Endodermal cell (in vitro differentiated cells): ENCODE data around the gene RGS6. TPM values are rescaled to one million over a fixed set of nuclear protein-coding genes. Genes with fewer than 3 reads are reported as not detected.

Experiments used
- DNase-seq: peaks from one replicate; pipeline ENCODE4 v3.0.0-alpha.2; 2017
- H3K27ac ChIP-seq: 2 replicates; pipeline ENCODE4 v1.5.1; 2013; ENCODE audit warnings: mild to moderate bottlenecking, low read depth, low read length, moderate library complexity
- H3K27me3 ChIP-seq: 2 replicates; pipeline ENCODE4 v1.6.1; 2013; ENCODE audit warnings: mild to moderate bottlenecking, low read length, moderate library complexity; ENCODE audit not compliant: insufficient read depth, control insufficient read depth, poor library complexity, severe bottlenecking
- H3K36me3 ChIP-seq: 2 replicates; pipeline ENCODE4 v1.7.0; 2013; ENCODE audit warnings: mild to moderate bottlenecking, low read length, moderate library complexity; ENCODE audit not compliant: control insufficient read depth, insufficient read depth
- H3K4me1 ChIP-seq: one replicate; pipeline ENCODE4 v1.7.0; 2013; ENCODE audit warnings: low read length; ENCODE audit not compliant: control insufficient read depth, insufficient read depth
- H3K4me3 ChIP-seq: 2 replicates; pipeline ENCODE4 v1.5.1; 2013; ENCODE audit warnings: mild to moderate bottlenecking, low read length, moderate library complexity
- H3K9ac ChIP-seq: 2 replicates; pipeline ENCODE4 v1.6.1; 2013; ENCODE audit warnings: mild to moderate bottlenecking, low read length, moderate library complexity; ENCODE audit not compliant: poor library complexity, severe bottlenecking; ENCODE audit errors: extremely low read depth
- H3K9me3 ChIP-seq: 2 replicates; pipeline ENCODE4 v1.6.1; 2013; ENCODE audit warnings: mild to moderate bottlenecking, low read length, moderate library complexity; ENCODE audit not compliant: control insufficient read depth
- H3K27ac Mint-ChIP-seq: 2 replicates; pipeline ENCODE4 v1.8.0; 2020; ENCODE audit warnings: mixed read lengths
- H3K27me3 Mint-ChIP-seq: 2 replicates; pipeline ENCODE4 v1.8.0; 2021; ENCODE audit warnings: mild to moderate bottlenecking, mixed read lengths; ENCODE audit not compliant: insufficient read depth
- H3K36me3 Mint-ChIP-seq: 2 replicates; pipeline ENCODE4 v1.8.0; 2020; ENCODE audit warnings: low read depth, mixed read lengths
- H3K4me1 Mint-ChIP-seq: 2 replicates; pipeline ENCODE4 v1.8.0; 2020; ENCODE audit warnings: mixed read lengths
- H3K4me3 Mint-ChIP-seq: 2 replicates; pipeline ENCODE4 v1.8.0; 2020; ENCODE audit warnings: mild to moderate bottlenecking, moderate library complexity, mixed read lengths
- H3K9me3 Mint-ChIP-seq: 2 replicates; pipeline ENCODE4 v1.8.0; 2020; ENCODE audit warnings: mild to moderate bottlenecking, mixed read lengths
- WGBS, 2 experiments: methylation state at CpG; one replicate each; pipeline versions ENCODE4 v1.1.5 to v1.1.7; 2013; ENCODE audit warnings: missing lambda C conversion rate in 2 of 2, mixed read lengths in 1 of 2; ENCODE audit not compliant: insufficient coverage in 1 of 2, insufficient read length in 1 of 2; 5-methylcytosine and 5-hydroxymethylcytosine counted together
- total RNA-seq, 2 donors: library from RNA; stranded (reverse); fragmentation: NEBNext Ultra II Directional in 1 of 2; extraction: Animal tissue kit (Norgen Biotek cat#: 25700) in 1 of 2; gene quantifications; 2 replicates in 1 of 2; 3 replicates in 1 of 2; pipeline ENCODE4 v1.2.1, GENCODE V29; 2021
- TF ChIP-seq, protein P1 (sequence below): fragments of 200-600 bp; sonication (generic); conservative IDR thresholded peaks from 2 replicates; pipeline ENCODE4 v1.5.0; 2021; ENCODE audit warnings: antibody characterized with exemption, mild to moderate bottlenecking

The RGS6 gene
- total RNA-seq, 2 donors from 2014 or later: 10.1 to 16.3 TPM

DNA sequence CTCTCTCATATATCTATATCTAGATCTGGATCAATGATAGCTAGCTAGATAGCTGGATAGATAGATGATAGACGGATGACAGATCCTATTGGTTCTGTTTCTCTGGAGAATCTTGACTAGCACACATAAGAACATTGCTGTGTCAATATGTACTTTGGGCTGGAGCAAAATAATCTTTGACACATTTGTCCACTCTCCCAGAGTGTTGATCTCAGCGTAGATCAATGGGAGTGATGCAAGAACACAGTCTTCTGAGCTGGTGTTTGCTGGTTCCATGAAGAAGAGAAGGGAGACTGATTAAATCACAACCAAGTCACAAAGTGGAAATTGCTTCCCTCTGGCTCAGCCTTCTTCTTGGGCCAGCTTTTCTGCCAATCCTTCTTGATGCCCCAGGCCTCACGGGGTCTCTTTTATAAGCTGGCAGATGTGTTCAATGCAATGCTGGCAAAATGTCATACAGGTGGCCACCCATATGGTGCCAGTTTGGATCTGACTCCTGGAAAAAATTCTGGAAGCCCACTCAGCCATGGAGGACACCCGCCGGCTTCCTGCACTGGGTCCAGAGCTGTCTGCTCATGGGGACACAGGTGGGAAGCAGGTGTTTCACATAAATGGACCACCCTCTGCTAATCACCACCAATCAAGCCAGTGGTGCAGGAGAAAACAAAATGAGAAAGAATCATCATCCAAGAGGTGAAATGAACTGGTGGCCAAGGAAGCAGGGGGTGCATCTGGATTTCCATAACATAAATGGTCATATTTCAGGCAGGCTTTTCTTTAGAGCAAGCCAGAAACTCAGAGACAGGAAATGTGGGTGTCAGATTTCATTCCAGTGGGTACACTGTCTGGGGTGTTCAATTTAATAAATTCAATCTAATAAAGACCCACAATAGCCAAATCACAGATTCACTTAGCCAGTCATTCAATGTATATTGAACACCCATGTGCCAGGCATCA is 651.4 kb downstream of the RGS6 start:
- Mint-ChIP-seq H3K9me3 (no peaks in the 10 kb centered on the region), H3K4me3 (no peak overlapping the region), H3K36me3 (no peaks in the 10 kb centered on the region), H3K27me3 (no peaks in the 10 kb centered on the region), H3K4me1 (no peaks in the 10 kb centered on the region), H3K27ac (no peak overlapping the region)
- TF ChIP-seq, protein P1, sequence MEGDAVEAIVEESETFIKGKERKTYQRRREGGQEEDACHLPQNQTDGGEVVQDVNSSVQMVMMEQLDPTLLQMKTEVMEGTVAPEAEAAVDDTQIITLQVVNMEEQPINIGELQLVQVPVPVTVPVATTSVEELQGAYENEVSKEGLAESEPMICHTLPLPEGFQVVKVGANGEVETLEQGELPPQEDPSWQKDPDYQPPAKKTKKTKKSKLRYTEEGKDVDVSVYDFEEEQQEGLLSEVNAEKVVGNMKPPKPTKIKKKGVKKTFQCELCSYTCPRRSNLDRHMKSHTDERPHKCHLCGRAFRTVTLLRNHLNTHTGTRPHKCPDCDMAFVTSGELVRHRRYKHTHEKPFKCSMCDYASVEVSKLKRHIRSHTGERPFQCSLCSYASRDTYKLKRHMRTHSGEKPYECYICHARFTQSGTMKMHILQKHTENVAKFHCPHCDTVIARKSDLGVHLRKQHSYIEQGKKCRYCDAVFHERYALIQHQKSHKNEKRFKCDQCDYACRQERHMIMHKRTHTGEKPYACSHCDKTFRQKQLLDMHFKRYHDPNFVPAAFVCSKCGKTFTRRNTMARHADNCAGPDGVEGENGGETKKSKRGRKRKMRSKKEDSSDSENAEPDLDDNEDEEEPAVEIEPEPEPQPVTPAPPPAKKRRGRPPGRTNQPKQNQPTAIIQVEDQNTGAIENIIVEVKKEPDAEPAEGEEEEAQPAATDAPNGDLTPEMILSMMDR: no peak
- no peak overlapping the region for H3K9ac ChIP-seq
- H3K36me3 ChIP-seq: no peaks in the 10 kb centered on the region
- no peaks in the 10 kb centered on the region for H3K9me3 ChIP-seq
- no peaks in the 10 kb centered on the region for H3K4me1 ChIP-seq
- 84 to 95% methylated on average over 5 of the region's 5 CpGs for WGBS, 2 experiments
- no peak for DNase-seq
- H3K27ac ChIP-seq: no peak overlapping the region
- peaks cover under 1% of the 10 kb centered on the region for H3K27me3 ChIP-seq
- no peak overlapping the region for H3K4me3 ChIP-seq

DNA sequence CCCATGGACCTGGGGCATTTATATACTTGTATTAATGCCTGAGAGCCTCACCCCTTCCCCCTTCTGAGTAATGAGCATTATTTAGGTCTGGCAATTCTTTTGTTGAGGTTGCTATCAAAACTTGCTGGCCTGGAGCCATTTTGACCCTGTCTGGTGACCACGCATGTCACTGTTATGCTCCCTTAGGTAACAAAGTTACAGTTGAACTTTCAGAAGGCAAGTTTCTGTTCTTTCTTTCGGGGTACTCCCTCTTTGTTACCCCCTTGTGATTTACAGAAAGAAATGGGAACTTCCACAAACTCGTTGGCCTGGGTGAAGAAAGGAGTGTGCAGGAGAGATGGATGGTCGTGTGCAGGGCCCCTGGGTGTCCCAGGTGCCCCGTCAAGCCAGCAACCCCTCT is 656.3 kb downstream of the RGS6 start:
- TF ChIP-seq, protein P1: no peak
- Mint-ChIP-seq H3K4me1 (no peaks in the 10 kb centered on the region), H3K4me3 (no peak overlapping the region), H3K27me3 (peaks cover 4% of the 10 kb centered on the region), H3K36me3 (no peaks in the 10 kb centered on the region), H3K9me3 (no peaks in the 10 kb centered on the region), H3K27ac (no peak overlapping the region)
- Histone ChIP-seq H3K4me1 (no peaks in the 10 kb centered on the region), H3K36me3 (no peaks in the 10 kb centered on the region), H3K4me3 (no peak overlapping the region), H3K27me3 (no peaks in the 10 kb centered on the region), H3K9me3 (no peaks in the 10 kb centered on the region), H3K9ac (no peak overlapping the region), H3K27ac (no peak overlapping the region)
- 66 to 89% methylated on average over 2 to 5 of the region's 5 CpGs for WGBS, 2 experiments
- DNase-seq: no peak

DNA sequence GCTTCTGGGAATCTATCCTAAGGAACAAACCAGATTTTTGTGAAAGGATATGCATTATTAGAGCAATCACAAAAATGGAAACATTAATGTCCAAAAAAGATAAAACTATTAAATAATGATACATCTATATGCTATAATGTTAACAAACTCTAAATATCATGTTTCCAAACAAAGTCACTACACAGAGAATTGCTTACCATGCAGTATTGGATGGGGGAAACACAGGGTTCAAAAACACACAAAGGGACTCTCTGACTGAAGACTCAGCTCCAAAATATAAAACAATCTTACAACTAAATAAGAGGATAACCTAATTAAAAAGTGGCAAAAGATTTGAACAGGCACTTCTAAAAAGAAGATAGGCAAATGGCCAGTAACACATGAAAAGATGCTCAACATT is 657.4 kb downstream of the RGS6 start:
- Mint-ChIP-seq H3K27ac (no peak overlapping the region), H3K27me3 (peaks cover 4% of the 10 kb centered on the region), H3K4me3 (no peak overlapping the region), H3K9me3 (no peaks in the 10 kb centered on the region), H3K4me1 (no peaks in the 10 kb centered on the region), H3K36me3 (no peaks in the 10 kb centered on the region)
- no peak overlapping the region for H3K4me3 ChIP-seq
- H3K36me3 ChIP-seq: no peaks in the 10 kb centered on the region
- TF ChIP-seq, protein P1: no peak
- no peaks in the 10 kb centered on the region for H3K27me3 ChIP-seq
- no peaks in the 10 kb centered on the region for H3K4me1 ChIP-seq
- DNase-seq: no peak
- no peak overlapping the region for H3K27ac ChIP-seq
- no peak overlapping the region for H3K9ac ChIP-seq
- H3K9me3 ChIP-seq: no peaks in the 10 kb centered on the region
